Upper lobe of left lung (tissue), 4 donors: ENCODE data around the gene SEC31B.

Experiments used
- POLR2AphosphoS5 ChIP-seq, 2 donors: sonication (generic); formaldehyde crosslinking; IDR thresholded peaks; one replicate each; pipeline ENCODE4 v1.5.1; 2017; ENCODE audit warnings: antibody characterized with exemption in 2 of 2
- TF ChIP-seq, protein P1 (sequence below), 6 experiments: fragments of 450-650 bp in 4 of 6; fragments of 200-600 bp in 2 of 6; sonication (generic) in 2 of 6; IDR thresholded peaks; one replicate each; pipeline ENCODE4 v1.5.1; 2016 to 2019; ENCODE audit warnings: antibody characterized with exemption in 6 of 6

DNA sequence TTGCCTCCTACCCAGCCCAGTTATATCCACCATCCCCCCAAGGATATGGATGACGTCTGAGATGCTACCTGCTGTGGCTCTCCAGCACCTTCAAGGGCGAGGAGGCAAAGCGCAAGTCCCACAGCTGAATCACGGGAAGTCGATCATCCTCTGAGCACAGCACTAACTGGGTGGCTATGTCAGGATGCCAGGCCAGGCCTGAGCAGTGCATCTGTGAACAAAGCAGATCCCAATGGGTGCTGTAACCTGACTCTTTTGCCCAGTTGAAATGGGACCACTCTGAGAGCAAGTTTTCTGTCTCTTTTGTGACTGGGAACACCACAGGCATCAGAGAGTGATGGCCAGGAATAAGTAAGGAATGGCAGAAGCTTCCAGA lies 12.3 kb downstream of the SEC31B start:
- TF ChIP-seq, protein P1, sequence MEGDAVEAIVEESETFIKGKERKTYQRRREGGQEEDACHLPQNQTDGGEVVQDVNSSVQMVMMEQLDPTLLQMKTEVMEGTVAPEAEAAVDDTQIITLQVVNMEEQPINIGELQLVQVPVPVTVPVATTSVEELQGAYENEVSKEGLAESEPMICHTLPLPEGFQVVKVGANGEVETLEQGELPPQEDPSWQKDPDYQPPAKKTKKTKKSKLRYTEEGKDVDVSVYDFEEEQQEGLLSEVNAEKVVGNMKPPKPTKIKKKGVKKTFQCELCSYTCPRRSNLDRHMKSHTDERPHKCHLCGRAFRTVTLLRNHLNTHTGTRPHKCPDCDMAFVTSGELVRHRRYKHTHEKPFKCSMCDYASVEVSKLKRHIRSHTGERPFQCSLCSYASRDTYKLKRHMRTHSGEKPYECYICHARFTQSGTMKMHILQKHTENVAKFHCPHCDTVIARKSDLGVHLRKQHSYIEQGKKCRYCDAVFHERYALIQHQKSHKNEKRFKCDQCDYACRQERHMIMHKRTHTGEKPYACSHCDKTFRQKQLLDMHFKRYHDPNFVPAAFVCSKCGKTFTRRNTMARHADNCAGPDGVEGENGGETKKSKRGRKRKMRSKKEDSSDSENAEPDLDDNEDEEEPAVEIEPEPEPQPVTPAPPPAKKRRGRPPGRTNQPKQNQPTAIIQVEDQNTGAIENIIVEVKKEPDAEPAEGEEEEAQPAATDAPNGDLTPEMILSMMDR (IDR thresholded peaks at IDR 0.05), result no peak
- no peak for TF ChIP-seq POLR2AphosphoS5 (IDR thresholded peaks at IDR 0.05)
